HL-60/S4 treated with phorbol 12-myristate 13-acetate at 8.2 ng/mL for 4 days and 3 days (cell line): ENCODE data around the gene ULK3.

Experiments used
- in situ Hi-C: fragments of 300-500 bp; cut with MboI; formaldehyde crosslinking; loops from 2 replicates; pipeline ENCODE4 v1.15.0; 2022; ENCODE audit warnings: low sequenced_read_pairs

ULK3 gene

DNA sequence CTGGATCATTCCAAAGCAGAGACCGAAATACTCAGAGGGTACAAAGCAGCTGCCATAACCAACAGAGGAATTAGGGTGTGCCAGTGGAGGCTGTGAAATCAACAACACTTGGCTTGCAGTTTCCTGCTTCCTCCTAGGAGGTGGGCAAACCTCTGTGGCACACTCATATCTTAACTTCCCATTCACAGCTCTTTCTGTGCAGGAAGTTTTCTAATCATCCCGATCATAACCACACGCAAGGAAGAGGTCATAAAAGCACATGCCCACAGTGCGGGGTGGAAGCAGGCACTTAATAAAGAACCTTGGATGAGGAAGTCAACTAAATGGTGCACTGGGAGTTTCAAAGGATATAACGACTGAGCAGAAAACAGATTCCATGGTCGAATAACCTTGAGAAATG, 25.1 kb upstream of the ULK3 start:
- in situ Hi-C loops, result no loop called here

DNA sequence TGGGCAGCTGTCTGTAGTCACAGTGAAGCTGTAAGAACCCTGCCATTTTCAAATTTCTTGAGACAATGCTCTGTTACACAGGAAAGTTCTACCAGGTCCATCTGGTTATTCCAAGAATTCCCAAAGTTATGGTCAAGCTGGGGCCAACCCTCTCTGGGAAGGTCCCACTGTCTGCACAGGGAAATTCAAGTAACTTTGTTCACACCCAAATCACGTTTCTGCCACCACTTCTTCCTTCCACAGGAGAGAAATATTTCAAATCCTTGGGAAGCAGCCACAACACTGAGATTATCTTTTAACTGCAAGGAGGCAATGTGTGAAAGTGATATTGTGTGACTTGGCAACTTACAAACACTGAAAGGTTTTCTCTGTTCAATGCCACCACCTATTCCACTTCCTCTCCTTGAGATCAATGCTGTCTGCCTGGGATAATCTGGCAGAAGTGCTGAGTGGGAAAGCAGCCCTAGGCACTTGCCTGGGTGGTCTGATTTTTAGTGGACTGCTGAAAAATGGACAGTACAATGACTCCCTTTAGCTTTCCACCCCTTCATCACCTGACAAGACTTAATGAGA, 24.6 kb upstream of the ULK3 start:
- in situ Hi-C loops, result no loop called here

DNA sequence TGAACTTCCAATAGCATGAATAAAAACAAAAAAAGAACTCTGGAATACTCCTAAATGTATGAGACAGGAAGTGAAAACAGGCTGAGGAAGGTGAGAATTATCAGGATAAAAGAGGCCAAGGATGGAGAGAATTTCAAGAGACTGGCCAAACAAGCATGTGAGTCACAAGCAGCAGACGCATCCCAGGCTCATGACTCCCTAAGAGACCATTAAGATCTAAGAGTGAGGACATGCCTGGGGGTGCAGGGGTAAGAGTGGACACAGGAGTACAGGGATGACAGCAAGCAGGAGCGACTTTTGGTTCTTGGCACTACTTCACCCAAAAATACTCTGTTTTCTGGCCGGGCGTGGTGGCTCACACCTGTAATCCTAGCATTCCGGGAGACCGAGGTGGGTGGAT, 23.1 kb upstream of the ULK3 start:
- in situ Hi-C loops, result no loop called here

DNA sequence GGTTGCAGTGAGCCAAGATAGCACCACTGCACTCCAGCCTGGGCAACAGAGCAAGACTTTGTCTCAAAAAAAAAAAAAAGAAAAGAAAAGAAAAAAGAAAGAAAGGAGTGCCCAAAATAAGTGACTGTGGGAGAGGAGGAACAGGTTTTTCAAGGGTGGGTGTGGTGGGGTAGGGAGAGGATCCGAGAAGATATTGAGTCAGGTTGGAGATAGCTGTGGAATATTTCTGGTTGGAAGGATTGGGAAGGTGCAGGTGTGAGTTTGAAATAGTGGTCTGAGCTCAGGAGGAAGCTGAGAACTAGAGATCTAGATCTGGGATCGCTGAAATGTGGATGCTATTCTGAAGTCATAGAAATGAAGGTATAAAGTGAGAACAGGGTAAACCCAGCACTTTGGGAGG, 22.4 kb upstream of the ULK3 start:
- in situ Hi-C loops, result no loop called here

DNA sequence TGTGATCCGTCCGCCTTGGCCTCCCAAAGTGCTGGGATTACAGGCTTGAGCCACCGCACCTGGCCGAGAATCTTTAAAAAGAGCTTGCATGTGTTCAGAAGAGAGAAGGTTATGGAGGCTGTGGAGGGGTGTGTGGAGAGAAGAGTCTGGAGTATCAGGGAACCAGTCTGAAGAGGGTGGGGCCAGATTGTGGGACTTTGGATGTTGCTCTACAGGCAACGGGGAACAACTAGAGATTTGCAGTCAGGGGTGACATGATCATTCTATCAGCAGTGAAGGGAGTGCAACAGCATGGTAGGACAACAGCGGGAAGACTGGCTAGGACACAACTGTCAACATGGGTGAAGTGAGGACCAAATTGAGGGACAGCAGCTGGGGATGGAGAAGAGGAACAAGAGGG, 21.3 kb upstream of the ULK3 start:
- in situ Hi-C loops, result no loop called here

DNA sequence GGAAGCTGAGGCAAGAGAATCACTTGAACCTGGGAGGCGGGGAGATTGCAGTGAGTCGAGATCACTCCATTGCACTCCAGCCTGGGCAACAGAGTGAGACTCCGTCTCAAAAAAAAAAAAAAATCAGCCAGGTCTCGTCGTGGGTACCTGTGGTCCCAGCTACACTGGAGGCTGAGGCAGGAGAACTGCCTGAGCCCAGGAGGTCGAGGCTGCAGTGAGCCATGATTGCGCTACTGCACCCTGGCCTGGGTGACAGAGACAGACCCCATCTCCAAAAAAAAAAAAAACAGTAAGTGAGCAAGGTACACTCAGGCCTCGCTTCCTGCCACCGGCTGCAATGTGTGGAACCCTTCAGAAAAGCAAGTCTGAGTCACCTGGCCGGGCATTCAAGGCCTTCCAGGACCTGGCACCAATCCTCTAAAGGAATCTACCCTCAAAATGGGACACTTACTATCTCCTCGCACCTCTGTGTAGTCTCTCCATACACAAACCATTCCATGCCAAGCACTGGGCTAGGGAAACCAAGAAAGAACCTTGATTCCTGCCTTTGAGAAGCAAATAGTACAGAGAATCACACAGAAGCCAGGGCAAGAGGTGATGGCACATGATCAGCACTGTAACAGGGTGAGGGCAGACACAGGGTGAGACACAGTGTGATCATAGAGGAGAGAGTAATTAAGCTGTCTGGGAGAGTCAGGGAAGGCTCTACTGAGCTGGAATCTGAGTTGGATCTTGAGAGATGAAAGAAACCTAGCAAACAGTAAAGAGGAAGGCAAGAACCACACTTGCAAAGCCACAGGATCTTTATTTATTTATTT, 20.5 kb upstream of the ULK3 start:
- in situ Hi-C loops, result no loop called here

DNA sequence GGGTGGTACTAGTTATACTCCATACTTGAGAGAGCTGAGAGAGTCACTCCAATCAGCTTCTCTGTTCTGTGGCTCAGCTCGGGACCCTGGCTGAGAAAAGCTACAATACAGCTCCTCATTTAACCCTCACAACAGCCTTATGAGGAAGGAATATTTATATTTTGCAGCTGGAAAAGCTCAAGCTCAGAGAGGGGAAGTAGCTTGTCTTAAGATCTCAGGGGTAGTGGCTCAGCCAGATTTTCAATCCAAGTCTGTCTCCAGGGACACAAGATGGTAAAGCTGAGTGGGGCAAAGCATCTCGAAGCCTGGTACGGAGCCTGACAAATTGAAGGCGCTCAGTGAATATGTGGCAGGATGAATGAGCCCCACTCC, 15.4 kb upstream of the ULK3 start:
- in situ Hi-C loops, result no loop called here

DNA sequence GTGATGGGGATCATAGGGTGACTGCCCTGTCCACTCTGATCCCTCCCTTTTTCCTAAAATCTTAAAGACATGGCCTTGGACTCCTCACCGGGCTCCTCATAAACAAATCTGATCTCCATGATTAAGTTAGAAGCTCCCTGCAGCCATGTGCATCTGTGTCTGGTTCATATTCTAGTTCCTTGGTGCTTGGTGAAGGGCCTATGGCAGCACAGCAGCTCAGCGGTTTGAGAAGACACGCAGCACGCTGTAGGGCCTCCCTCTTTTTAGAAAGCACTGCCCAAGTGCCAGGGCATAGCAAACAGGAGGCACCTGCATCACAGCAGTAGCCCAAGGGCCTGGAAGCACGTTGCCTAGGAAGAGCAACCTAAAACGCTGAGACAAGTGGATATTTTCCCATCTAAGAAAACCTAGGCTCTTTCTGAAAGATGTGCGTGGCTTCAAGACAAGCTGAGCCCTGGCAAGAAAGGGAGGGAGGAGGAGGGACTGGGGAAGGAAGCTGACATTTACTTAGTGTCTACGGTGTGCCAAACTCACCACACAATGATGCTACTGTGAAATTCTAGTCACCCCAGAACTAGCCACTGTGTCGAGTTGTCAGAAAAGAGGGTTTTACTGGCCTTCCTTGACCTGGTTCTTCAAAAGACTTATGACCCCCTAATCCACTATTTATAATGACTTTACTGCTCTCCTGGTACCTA, 14.9 kb upstream of the ULK3 start:
- in situ Hi-C loops, result no loop called here

DNA sequence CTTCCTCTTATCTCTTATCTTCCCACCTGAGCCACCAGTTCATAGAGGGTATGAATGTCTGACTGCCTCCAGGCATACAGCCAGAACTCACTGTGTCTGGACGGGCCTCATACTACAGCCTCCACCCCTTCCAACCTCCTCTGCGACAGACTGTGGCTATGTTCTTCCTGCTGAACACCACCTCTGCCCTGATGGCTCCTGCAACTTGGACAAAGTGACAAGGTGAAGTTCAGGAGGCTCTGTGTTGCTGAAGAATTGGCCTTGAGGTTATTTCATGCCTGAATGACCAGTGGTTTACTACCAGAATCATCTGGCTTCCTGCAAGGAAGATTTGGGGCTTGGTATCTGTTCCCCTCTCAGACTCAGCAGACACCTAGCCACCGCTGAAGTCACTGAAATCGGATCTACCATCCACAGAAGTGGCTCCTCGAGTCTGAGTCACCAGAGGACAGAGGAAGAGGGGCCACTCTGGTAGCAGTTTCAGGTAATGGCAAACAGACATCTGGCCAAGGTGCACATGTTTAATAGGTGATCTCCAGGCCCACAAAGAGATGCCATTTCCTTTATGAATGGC, 14.2 kb upstream of the ULK3 start:
- in situ Hi-C loops, result no loop called here

DNA sequence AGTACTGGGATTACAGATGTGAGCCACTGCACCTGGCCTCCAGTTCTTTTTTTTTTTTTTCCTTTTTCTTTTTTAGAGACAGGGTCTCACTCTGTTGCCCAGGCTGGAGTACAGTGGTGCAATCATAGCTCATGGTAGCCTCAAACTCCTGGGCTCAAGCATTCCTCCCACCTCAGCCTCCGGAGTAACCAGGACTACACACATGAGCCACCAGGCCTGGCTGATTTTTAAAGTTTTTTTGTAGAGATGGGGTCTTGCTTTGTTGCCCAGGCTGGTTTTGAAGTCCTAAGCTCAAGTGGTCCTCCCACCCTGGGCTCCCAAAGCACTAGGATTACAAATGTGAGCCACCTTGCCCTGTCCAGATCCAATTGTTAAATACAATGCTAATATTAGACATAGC, 13.6 kb upstream of the ULK3 start:
- in situ Hi-C loops, result no loop called here

DNA sequence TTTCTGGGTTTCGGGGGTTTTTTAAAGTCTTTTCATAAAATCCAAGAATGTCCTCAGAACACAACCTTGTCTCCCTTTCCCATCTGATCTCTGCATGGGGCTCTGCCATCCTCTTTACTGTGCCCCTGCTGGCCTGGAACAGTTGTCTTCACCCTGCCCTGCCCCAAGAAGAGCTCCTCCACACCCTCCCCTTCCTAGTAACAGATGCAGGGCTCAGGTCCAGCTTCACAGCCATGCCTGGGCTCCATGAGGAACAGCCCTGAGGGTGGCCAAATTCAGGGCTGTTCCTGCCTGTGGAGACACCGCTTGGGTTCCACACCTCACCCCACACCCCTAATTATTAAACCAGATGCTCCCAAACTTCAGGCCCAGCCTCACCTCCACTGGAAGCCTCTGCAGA, 12.9 kb upstream of the ULK3 start:
- in situ Hi-C loops, result no loop called here

DNA sequence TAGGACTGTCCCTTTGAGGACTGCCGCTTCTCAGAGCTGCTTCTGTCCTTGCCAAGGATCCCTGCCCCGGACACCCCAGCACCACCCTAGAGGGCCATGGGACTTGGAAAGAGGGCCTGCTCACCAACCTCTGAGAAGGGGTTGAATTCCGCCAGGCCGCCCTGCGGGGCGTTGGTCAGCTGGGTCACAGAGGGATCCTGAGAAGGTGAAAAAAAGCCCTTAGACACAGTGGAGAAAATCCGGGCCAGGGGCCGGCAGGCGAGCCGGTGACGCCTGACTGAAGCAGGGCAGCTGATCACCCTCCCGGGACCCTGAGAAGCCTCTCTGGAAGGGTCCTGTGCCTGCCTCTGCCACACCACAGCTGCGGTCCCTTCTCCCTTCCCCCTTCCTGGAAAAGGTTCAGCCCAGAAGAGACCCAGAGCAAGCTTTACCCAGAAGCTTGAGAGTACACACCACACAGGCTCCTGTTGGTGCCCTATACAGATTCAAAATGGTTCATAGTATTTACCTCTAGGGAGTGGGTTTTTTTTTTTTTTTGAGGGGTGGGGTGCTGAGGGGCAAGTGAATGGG, 11.6 kb upstream of the ULK3 start:
- in situ Hi-C loops, result no loop called here

DNA sequence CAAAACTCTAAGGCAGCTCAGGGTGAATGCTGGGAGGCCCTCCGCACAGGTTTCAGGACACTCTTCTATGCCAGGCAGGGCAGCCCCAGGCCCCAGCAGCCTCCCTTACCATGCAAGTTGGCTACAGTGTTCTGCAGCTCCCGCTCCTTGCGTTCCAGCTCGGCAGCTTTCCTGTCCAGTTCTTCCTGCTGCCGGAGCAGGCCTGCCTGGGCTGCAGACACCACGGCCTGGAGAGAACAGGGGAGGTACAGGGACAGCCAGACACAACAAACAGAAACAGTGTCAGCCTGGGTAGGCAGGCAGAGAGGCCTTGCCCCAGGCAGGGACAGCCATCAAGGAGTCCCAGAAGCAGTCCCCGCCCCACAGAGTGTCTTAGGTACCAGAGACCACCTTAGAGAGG, 9.0 kb upstream of the ULK3 start:
- in situ Hi-C loops, result no loop called here

DNA sequence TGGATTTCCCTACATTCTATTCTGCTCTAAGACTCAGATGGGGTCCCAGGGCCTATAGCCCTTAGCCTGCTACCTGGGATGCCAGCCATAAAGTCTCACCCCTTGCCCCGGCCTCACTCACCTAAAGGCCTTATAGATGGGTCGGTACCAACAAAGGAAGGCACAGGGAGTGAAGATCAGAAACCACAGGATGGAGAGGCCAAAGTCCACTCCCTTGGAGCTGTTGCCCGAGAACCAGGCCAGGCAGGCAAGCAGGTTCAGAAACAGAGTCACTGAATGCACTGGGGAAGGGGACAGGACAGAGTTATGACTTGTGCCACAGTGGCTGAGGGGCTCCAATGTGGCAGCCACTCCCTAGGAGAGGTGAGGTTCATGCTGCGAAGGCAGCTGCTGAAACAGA, 7.4 kb upstream of the ULK3 start:
- in situ Hi-C loops, result no loop called here

DNA sequence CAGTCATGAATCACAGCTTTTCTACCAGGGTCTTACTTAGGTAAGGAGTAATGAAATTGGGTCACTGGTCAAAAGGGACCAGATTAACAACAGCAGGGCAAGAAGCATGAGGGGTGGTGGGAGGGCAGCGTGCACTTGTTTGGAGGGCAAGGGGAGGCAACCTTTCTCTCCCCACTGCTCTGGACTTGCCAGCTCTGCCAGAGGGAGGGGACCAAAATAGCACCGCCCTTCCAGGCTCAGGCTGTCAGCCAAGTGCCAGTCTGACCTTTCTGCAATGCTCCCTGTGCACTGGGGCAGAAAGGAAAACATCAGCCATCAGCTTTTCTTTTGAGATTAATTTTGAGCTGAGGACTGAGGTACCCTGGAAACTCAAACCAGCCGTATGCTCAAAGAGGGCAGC, 4.5 kb upstream of the ULK3 start:
- in situ Hi-C loops, result no loop called here

DNA sequence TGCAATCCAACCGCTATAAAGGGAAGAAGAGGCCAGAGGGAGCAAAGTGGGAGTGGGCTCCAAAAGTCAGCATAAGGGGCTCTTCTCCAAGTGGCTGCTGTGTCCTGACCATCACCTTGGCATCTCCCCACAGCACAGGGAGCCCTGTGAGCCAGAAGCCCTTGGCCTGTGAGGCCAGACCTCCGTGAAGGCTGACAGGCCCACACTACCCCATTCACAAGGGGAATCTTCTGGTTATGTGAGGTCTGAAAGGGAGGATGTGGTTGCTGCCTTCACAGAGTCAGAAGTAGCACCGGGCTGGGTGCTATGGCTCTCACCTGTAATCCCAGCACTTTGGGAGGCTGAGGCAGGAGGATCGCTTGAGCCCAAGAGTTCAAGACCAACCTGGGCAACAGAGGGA, 2.6 kb upstream of the ULK3 start:
- in situ Hi-C loops, result no loop called here

DNA sequence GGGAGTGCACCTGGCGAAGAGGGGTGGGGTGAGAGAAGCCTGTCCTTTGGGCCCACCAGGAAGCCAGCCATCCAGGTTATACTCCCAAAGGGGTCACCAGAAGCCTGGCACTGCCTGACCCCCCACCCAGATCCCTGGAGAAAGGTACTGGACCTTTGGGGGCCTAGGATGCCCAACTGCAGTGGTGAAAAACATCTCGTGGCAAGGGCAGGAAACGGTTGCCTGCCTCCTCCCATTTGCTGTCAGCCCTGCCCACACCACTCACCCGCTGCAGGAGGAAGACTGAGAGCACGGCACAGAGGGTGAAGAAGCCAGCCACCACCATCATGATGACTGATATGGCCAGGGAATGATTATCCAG, 2.2 kb upstream of the ULK3 start:
- in situ Hi-C loops, result no loop called here

DNA sequence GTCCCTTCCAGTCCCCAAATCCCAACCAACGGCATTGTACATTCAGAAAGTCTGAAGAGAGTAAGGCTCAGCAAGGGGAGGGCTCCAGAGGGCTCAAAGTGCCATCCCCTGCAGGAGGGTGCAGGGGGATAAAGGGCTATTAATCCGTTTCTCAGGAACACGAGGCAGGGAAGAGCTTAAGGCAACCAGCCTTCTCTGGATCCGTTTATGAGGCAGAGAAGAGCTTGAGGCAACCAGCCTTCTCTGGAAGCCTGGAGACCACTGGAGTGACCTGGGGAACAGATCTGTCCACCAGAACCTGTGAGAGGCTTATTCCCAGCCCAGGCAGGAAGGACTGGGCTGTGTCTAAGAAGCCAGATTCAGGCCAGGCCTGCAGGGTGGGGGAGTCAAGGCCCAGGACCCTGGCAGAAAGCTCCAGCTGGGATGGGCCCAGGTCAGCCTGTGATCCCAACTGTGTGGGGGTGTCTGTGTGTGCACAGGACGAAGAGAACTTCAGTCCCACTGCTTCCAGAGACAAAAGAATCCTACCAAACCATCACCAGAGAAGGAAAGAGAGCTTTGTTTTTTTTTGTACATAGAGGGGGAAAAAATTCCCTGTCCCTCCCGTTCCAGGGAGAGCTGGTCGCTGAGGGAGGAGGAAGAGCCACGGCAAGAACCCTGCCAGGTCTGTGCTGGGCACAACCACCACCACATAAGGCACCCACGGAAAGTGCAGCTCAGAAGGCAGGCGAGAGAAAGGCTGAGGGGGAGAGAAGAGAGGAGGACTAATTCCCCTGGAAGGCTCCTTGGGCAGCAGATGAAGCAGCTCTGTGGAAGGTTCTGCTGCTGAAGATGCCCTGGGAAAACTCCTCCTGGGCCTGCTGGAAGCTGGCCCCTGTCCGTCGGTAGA, 1.6 kb upstream of the ULK3 start:
- in situ Hi-C loops, result no loop called here

DNA sequence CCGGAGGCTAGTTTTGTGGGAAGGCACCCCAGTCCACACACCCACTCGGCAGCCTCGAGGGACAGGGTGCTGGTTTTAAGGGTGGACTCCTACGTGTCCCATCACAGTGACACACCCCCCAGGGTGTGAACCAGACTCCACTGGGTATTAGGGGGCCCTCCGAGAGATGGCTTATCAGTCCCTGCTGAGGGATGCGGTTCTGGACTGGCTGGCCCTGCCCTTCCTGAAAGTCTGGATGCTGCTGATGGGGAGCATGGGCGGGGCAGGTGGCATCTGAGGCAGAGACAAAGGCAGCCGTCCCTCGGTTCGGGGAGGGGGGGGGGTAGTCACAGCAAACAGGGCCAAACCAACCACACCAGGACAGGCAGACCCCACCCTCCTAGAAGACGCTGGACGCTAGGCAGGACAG, 939 bp upstream of the ULK3 start:
- in situ Hi-C loops, result no loop called here

DNA sequence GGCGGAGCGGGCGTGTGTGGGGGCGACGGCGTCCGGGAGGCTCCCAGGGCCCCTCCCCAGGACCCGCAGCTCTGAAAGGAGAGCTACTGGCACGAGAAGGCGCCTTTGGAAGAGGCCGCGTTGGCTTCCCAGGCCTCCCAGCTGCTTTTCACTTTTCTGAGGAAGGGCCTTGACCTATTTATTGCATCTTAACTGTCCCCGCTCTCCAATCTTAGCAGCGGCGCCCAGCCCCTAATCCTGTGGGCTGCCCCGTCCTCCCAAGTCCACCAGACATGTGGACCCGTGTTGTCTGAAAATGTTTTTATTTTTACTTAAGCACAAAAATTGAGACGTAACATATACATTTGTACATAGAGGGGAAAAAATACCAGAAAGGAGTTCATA, 481 bp upstream of the ULK3 start:
- in situ Hi-C loops, result no loop called here

DNA sequence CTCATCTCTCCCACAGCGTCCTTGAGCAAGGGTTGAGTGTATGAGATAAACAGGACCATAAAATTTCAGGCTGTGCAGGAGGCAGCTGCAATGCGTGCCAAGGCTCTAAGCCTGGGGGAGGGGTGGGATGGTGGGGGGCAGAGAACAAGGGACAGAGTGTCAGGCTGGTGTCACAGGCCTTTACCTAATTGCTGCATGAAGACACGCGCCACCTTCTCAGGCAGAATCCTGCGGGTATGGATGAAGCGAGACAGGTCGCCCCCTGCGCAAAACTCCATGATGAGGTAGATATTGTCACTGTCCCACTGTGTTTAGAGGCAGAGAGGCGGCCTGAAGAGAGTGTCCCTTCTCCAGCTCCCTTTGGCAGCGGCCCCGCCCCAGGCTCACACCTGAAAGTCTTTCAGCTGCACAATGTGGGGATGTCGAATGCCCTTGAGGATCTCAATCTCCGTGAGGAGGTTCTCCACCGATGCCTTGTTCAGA, 1.0 kb downstream of the ULK3 start:
- in situ Hi-C loops, result no loop called here
